ENCODE results near the gene ACE2. TPM values are rescaled to one million over a fixed set of nuclear protein-coding genes. Genes with fewer than 3 reads are reported as not detected.

Gene ACE2
- polyA plus RNA-seq, 1 donor: not detected

DNA sequence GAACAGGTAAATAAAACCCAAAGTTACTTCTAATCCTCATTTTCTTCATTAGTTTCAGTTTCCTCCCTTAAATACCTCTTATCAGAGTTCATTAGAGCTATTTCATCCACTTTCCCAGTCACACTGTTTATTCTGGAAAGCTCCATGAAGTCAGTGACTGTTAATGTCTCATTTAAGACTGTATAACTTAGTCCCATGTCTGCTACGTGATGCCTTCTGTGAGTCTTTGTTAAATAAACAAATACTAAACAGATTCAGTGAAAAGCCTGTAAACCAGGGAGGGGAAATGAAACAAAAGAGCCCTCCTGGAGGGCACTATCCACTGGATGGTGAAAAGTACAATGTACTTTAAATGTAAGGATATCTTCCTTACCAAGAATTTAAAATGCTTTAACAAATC, 24.7 kb downstream of the ACE2 start:
- no peak for DNase-seq (ENCODE audit: low read depth)

DNA sequence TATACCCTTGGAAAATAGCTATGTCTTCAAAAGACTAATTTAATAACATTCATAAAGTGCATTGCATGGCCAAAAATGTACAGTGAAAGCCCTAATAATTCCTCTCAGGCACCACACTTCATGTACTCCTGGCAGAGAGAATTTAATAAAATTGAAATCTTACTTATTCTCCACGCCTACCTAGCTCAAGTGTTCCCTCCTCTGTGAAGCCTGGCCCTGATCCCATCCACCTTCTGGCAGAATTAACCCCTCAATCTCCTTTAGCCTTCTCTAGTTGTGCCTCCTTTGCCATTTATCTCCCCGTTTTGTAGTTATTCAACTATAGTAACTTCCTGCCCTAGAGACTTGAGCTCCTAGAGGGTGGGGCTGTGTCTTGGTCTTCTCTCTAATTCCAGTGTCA, 26.7 kb downstream of the ACE2 start:
- DNase-seq (ENCODE audit: low read depth): no peak

DNA sequence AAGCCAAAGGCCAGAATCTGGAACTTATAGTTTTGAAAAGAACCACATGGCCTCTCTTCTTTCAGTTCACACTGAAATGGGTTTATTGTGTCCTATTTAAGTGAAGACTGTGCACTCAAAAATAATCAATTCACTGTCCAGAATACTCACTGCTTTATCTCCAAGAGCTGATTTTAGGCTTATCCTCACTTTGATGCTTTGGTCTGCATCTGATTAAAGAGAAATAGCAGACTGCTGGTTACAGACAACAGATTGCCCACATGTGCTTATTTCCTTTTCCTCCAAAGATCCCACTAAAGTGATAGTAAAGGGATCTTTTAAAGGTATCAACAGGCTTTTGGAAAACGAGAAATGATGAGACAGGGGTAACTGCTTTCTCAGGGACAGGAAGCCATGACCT, 30.6 kb downstream of the ACE2 start:
- DNase-seq (ENCODE audit: low read depth): no peak

DNA sequence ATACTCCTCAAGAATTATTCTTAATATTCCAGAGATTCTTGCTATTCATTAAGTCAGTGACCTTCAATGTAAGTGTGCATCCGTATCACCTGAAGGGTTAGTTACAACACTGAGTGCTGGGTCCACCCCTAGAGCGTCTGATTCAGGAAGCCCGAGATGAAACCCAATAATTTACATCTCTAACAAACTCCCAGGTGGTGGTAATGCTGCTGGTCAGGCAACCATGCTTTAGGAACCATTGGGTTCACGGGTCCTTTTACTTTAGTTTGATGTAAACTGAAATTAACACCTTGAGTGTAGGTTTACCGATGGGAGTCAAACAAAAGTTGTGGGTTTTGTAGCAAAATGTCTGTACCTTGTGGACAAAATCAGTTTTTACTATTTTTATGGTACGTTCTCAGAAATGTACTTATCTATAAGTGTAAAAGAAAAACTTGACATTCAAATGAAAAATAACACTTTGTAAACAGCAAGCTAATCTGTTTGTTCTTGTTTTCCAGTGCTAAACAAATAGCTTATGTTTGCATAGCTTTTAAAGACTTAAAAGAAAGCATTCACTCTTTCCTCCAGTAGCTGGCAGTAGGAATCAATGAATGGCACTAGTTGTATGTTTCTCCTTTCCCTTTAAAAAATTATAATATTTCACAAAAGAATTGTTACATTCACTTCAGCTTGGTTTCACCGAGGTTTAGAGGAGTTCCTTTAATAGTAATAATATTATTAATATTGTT, 32.7 kb downstream of the ACE2 start:
- no peak for DNase-seq (ENCODE audit: low read depth)

DNA sequence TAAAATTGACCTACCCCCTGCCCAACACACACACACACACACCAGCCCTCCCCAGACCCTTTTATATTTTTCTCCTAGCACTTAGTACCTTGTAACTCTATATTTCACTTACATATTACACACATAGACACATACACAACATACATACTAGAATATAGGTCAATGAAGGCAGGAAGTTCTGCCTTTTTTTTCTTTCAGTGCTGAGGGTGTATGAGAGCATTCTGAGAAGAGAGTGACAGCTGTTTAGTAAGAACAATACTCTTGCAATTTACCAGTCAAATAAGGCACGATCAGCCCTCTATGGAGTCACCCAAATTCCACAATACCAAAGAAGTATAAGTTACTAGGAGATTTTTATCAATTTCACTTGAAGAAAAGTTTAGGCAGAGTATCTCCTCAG, 33.5 kb downstream of the ACE2 start:
- no peak for DNase-seq (ENCODE audit: low read depth)

DNA sequence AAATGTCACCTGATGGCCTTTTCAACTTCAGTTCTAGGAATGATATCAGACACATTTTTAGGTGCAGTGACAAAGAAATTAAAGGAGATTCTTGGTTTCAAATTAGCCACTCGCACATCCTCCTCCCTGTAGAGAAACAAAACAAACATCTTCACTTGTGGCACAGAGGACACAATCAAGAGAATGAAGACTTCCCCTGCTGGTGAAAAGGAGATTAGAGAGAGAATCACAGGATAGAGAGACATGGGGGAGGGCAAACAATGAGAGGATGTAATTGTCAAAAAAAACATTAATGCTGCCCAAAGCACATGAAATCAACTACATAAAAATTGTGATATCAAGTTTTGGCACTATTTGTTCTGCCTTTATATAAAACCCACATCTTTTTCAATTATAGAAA, 34.5 kb downstream of the ACE2 start:
- no peak for DNase-seq (ENCODE audit: low read depth)

DNA sequence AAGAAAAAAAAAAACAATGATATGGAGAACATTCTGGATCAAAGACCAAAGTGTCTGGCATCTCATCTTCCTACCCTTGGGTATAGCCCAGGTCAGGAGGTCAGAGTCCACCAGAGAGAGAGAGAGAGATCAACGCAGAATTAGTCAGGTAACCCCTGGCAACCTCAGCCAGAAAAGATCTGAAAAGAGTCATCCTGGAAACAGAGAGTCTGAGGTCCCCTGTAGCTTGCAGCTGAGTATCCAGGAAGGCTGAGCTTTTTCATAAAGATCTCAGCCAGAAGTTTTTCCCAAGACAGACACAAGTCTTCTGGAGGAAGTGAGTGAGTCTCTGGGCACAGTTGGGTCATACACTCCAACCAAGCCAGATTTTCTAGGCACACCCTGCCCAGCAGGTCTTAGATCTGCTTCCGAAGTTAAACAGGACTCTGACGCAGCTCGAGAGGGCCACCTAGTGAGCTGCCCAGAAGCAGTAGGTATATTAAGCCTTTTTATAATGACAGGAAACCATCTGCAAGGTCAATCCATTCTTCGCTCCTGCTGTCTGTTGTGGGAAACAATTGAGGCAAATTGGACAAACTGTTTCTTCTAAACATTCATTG, 35.7 kb downstream of the ACE2 start:
- DNase-seq (ENCODE audit: low read depth): no peak

DNA sequence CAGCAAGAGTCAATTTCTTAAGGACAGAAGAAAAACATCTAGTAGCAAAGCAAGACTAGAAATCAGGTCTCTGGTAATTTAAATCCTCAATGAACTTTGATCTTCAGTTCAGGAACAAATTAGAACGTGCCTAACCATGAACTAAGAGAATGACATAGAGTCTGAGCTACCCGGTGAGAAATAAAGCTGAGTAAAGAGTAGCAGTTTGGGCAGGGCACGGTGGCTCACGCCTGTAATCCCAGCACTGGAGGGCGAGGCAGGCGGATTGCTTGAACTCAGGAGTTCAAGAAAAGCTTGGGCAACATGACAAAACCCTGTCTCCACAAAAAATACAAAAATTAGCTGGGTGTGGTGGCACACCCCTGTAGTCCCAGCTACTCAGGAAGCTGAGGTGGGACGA, 37.7 kb downstream of the ACE2 start:
- DNase-seq (ENCODE audit: low read depth): no peak

DNA sequence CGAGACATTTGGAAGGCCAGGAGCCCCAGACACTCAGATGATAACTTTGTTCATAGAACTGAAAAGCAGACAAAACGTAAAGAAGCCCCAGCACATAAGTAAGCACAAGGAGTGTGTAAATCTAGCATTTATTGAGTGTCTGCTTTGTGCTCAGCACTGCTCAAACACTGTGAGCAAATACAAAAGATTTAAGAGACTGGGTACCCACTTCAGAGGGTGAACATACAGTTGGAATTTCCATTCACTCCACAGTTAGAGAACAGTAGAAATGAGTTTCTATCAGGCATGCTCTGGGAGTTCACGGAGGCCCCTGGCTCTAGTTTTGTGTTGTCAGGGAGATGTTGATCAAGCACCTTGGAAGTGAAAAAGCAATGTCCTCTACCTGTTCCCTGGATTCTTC, 39.8 kb downstream of the ACE2 start:
- no peak for DNase-seq (ENCODE audit: low read depth)

DNA sequence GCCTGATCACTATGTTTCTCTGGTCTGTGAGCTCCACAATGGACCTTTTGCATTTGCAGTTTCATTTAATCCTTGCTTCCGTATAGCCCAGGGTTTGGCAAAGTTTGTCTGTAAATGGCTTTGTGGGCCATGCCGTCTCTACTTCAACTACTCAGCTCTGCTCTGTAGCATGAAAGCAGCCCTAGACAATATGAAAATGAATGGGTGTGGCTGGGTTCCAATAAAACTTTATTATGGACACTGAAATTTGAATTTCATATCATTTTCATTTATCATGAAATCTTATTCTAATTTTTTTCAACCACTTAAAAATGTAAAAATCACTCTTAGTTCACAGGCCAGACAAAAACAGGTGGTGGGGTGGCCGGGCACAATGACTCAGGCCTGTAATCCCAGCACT, 41.5 kb downstream of the ACE2 start:
- DNase-seq (ENCODE audit: low read depth): no peak

DNA sequence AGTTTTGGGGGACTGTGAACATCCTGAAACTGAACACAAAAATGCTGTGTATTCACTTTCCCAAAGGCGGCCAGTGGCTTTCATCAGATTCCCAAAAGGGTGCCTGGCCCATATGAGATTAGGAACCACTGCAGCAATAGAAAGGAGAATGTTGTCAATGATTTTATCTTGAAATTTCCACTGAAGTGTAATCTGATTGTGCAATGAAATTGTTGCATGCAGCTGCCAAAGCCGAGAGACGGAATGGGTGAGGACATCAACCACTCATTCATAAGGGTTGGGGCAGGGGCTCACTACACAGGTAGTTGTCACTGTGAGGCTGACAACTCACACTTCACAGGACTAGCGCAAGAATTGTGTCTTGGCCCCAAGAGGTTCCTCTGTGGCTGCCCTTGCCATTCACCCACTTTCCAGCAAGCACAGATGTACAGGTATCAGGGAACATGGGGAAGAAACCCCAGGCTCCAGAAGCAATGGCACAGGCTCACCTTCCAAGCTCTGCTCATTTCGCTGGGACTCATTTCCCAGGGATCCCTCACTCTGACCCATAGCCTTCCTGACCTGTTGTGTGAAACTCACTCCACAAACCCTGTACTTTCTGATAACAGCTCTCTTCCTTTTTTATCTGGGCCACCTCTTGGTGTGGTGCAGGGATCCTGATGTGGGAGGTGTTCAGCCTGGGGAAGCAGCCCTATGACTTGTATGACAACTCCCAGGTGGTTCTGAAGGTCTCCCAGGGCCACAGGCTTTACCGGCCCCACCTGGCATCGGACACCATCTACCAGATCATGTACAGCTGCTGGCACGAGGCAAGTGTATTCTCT, 51.4 kb downstream of the ACE2 start:
- DNase-seq (ENCODE audit: low read depth): no peak

DNA sequence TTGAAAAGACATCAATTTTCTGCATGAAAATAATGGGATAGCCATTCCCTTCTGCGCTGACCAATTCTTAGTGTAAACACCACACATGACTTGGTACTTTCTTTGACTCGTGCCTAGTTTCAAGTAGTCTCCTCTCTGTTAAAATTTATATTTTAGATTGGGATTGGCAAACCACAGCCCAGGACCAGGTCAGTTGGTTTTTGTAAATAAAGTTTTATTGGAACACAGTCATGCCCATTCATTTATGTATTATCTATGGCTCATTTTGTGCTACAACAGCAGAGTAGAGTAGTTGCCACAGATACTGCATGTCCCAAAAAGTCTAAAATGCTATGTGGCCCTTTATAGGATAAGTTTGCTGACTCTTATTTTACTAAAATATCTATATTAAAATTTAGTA, 53.4 kb downstream of the ACE2 start:
- no peak for DNase-seq (ENCODE audit: low read depth)

DNA sequence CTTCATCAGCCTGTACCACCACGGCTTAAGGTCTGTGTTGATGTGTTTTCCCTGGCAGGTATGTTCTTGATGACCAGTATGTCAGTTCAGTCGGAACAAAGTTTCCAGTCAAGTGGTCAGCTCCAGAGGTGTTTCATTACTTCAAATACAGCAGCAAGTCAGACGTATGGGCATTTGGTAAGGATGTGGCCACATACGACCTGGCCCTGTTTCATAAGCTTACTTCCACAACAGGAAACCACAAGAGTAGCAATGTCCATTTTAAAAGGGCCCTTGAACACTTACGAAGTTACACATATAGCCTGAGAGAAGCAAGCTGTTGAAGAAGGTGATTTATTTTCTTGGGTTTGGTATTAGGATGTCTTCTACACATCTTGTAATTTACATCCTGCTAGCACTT, 54.0 kb downstream of the ACE2 start:
- DNase-seq (ENCODE audit: low read depth): no peak

DNA sequence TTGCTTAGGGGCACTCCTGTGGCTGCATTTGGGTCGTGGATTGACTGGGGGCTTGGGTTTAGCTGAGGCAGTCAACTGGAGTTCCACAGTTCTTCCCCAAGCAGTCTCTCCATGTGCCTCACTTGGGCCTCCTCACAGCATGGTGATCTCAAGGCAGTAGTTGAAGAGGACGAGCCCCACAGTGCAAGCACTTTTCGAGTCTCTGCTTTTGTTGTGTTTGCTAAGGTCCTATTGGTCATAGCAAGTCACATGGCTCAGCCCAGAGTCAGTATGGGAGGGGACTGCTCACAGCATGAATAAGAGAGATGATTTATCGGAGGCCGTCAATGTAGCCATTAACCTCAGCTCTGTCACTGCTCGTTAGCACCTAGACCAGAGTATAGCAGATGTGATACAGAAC, 70.4 kb downstream of the ACE2 start:
- DNase-seq (ENCODE audit: low read depth): no peak

DNA sequence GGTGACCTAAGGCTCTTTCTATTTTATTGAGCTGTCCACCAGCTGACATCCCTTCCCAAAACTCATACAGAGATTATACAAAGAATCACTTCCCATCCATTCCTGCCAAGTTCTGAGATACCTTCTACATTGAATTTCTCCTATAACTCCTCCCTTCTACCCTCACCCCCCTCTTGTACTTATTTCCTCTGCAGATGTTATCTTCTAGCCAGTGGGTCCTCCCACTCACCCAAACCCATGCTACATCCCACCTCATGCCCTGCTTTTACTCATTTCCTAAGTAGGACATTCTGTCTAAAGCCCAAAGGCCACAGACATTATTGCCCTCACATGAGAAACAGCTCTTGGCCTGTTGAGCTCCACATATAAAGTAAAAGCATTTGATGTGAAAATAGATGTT, 71.6 kb downstream of the ACE2 start:
- DNase-seq (ENCODE audit: low read depth): no peak

DNA sequence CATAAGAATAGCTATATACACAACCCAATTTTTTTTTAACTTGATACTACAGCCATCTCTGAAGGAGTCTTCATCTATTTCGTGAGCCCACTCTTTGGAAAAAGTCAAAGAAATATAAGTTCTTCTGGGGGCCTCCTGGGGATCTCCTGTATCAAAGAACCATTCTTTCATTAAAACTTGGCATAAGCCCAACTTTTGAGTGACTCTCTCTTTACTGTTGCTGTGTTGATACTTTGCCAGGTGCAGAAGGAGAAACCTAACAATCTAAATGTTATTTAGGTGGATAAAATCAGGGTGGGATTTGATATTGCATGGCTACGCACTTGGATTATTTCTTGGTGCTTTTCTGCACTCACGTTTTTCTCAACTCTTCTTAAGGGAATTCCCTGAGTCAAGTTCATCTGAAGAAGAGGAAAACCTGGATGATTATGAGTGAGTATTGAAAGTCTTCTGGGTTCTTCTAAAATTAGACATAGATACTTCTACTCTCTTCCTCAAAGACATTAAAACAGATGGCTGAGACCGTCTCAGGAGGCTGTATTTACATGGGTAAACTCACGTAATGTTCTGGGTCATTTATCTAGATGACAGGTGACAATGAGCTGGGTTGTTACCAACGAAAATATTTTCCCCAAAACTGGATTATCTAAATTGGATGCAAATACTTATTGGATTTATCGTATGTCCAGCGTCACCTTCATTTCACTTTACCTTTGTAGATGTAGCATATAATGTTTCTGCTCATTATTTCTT, 74.9 kb downstream of the ACE2 start:
- DNase-seq (ENCODE audit: low read depth): no peak

DNA sequence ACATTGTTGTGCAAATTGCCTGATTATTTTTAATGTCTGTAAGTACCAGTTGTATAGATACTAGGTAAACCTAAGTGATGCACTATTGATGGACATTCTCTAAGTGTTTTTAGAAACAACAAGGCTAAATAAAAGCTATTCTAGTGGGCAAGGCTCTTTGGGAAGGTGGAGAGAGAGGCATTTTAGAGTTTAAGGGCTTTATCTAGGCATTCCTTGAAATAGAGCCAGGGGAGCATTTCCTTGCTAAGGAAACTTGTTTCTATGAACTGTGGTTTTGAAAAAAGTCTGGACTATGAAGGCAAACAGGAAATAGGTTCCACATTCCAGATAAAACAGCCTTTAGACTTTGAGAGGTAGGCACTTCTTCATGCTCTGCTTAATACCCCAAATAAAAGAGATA, 76.3 kb downstream of the ACE2 start:
- no peak for DNase-seq (ENCODE audit: low read depth)

DNA sequence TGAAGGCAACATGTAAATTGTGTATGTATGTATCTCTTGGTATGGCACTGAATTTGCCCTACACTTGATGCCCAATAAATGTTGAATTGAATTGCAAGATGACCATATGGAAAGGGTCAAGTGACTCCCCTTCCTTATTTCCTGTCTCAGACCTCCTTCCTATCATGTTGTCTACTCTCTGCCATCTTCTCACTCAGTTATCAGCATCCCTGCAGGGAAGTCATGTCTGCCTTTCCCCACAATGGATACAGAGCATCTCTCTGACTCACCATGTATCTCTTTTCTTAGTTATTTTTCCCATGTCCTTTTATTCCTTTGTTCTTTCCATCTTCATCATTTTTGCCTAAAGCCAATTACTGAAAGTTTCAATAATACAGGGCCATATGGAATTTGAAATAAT, 77.7 kb downstream of the ACE2 start:
- DNase-seq (ENCODE audit: low read depth): no peak

DNA sequence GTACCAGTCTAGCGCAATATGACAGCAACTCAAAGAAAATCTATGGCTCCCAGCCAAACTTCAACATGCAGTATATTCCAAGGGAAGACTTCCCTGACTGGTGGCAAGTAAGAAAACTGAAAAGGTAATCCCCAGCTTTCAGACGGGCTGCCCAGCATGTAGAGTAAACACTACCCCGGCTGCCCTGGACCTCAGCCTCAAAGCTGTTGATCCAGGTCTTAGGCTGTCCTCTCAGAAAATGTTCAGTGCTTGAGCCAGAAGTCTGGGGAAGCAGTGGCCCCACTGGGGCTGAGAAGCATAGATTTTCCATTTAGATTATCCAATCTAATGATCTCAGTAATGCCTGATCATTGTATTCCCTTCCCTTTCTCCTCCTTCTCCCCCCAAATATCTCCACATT, 78.3 kb downstream of the ACE2 start:
- DNase-seq (ENCODE audit: low read depth): no peak

DNA sequence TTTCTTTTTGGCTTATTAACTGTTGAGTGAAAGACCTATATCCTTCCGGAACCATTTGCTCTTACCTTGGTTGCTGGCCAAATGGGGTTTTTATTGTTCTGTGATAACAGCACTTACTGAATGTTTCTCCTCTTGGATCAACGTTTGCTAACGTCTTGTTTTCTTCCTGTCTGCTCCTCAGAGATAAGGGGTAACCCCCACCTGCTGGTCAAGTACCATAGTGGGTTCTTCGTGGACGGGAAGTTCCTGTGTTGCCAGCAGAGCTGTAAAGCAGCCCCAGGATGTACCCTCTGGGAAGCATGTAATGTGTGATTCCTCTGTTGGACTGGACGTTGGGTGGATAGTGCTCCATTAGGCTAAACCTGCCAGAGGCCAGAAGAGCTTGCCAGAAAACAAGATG, 84.8 kb downstream of the ACE2 start:
- no peak for DNase-seq (ENCODE audit: low read depth)

DNA sequence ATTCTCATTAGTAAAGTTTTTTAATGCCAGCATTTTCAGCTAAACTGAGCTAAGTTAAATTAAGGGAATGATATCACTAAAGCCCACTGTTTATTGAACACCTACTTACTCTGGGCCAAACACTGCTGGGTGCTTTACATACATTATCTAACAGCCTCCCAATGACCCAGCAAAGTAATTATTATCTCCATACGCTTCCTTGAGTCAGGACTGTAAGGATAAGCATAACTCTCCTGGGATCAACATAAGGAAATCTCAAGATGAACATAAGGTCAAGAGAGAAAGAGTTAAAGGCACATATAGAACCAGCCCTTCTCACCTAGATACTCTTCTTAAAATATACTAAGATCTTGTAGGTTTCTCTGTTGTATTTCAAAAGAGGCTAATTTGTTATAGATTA, 86.5 kb downstream of the ACE2 start:
- DNase-seq (ENCODE audit: low read depth): no peak

DNA sequence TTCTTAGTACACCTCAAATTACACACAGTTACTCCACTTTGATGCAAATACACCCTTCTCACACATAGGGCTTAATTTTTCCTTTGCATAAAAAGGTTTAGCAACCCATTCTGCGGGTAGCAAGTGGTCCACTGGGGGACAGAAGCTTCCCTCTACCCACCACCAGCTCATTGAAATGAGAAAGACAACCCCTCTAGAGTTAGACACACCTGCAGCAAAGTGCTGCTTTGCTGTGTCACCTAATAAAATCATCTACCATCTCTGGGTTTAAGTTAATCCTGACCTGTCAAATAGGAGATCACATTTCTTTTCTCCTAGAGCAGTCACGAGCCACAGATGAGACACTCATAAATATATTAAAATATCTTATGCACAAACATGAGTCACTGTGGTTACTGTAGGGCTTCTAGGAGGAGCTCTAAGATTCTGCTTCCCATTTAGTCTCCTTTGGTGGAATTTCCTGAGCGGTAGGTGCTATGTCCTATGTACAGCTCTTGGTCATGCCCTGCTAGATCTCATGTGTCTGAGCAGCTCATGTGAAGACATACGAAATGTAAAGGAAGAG, 88.3 kb downstream of the ACE2 start:
- no peak for DNase-seq (ENCODE audit: low read depth)
